Measurements from ENCODE around the gene C3orf80. TPM values are rescaled to one million over a fixed set of nuclear protein-coding genes. Genes with fewer than 3 reads are reported as not detected.

C3orf80 gene
- total RNA-seq, 4 donors from 2014 or later = 0.53 to 13.2 (median 3.9) TPM

- peaks cover 0 to 4% (median 0%) of the 10 kb centered on the region in 3 donors for H3K36me3 ChIP-seq
- DNase-seq = no peak
- no peaks in the 10 kb centered on the region for H3K4me1 ChIP-seq
- no peak overlapping the region for H3K4me3 ChIP-seq
- H3K27me3 ChIP-seq = no peaks in the 10 kb centered on the region
- TF ChIP-seq CTCF (IDR thresholded peaks at IDR 0.05) (no peak), POLR2A (IDR thresholded peaks at IDR 0.05) (no peak)
- intact Hi-C loops (cut with DNase I) = no loop called here
- no peak overlapping the region for H3K27ac ChIP-seq
- WGBS, 2 donors = 77% methylated on average over 7 of the region's 7 CpGs
- no peaks in the 10 kb centered on the region for H3K9me3 ChIP-seq
Observed at GRCh38 chr3:160260587-160261270, 35.5 kb downstream of the C3orf80 start.

- Histone ChIP-seq H3K4me3 (no peak overlapping the region), H3K36me3 (peaks cover 0 to 19% (median 0%) of the 10 kb centered on the region in 3 donors), H3K4me1 (no peaks in the 10 kb centered on the region), H3K27ac (no peak overlapping the region), H3K9me3 (no peaks in the 10 kb centered on the region), H3K27me3 (no peaks in the 10 kb centered on the region)
- WGBS, 2 donors = 77 to 86% methylated on average over 2 of the region's 2 CpGs
- intact Hi-C loops (cut with DNase I) = no loop called here
- DNase-seq = no peak
- TF ChIP-seq CTCF (IDR thresholded peaks at IDR 0.05) = no peak
- no peak for TF ChIP-seq POLR2A (IDR thresholded peaks at IDR 0.05)
Observed at GRCh38 chr3:160265088-160265487, 39.9 kb downstream of the C3orf80 start.

Other genes with a start within 250 kb of the C3orf80 start
- gene IL12A, start 236.6 kb upstream of the C3orf80 start, total RNA-seq = 10 to 100 TPM in 2 of 4 donors, 1 to 10 TPM in 1, under 1 TPM in 1; 0.44 to 27.0 (median 6.8) TPM
- 10 to 100 TPM; 10.8 to 20.4 (median 14.9) TPM for gene IFT80, start 173.8 kb downstream of the C3orf80 start, total RNA-seq
- gene SMC4, start 174.2 kb downstream of the C3orf80 start, total RNA-seq = 10 to 100 TPM; 50.4 to 94.8 (median 81.6) TPM
- 10 to 100 TPM in 1 of 4 donors, 1 to 10 TPM in 3; 4.9 to 14.7 (median 8.9) TPM for gene TRIM59, start 224.4 kb downstream of the C3orf80 start, total RNA-seq

All from esophagus squamous epithelium (tissue), 5 donors.